Stimulated activated CD8-positive, alpha-beta memory T cell treated with anti-CD3 and anti-CD28 coated beads, Interleukin-7, amount 100 ng/mL, for 24 hours (primary cell): Measurements from ENCODE around the gene EVI2A.

Experiments
- DNase-seq: peaks from one replicate; pipeline ENCODE4 v3.0.0-alpha.2; 2020; ENCODE audit warnings: low read depth

EVI2A gene

DNA sequence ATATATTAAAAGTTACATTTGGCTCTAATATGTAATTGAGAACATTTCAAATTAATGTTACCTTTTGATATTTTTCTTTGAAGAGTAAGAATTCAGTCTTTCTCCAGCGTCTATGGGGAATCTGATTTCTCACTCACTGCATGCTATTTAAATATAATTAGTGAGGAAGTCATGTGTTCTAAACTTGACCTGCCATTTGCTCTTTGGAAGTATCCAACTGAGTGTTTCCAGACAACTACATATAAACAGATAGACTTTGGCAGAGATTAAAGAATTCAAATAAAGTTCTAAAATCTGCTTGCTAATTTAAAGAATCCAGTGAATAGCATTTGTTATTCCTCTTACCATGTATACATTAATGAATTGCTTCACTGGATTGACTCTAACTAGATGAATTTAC, 47.9 kb downstream of the EVI2A start:
- DNase-seq = no peak

GRCh38 chr17:31272803-31273202, 48.6 kb downstream of the EVI2A start:
- no peak for DNase-seq

DNA sequence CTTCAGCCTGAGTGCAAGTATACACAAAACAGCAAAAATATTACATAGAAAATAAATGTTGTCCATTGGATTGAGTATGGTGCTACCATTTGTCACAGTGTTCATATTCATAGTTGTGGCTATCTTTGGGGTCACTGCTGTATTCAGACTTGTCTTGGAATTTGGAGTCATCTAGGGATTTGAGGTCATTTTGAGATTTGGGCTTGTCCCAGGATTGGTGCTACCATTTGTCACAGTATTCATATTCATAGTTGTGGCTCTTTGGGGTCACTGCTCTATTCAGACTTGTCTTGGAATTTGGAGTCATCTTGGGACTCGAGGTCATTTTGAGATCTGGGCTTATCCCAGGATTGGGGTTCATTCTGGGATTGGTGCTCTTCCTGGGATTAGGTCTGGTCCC, 49.2 kb downstream of the EVI2A start:
- DNase-seq = no peak

DNA sequence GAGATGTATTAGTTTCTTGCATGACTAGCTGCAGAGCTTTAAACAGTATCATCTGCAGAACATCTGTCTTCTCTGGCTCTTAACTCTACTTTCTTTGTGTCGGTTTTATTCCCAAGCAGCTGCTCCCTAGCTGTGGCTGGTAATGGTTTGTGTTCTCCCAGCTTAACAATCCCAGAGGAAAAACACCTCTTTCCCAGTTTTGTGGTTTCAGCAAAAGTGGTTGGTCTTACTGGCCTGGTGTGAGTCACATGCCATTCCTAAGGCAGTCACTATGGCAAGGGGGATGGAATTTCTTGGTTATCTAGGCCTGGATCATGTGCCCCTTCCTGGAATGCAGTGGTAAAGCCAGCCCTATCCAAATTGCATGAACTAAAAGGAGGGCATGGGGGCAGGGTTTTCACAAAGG, 51.8 kb downstream of the EVI2A start:
- no peak for DNase-seq

DNA sequence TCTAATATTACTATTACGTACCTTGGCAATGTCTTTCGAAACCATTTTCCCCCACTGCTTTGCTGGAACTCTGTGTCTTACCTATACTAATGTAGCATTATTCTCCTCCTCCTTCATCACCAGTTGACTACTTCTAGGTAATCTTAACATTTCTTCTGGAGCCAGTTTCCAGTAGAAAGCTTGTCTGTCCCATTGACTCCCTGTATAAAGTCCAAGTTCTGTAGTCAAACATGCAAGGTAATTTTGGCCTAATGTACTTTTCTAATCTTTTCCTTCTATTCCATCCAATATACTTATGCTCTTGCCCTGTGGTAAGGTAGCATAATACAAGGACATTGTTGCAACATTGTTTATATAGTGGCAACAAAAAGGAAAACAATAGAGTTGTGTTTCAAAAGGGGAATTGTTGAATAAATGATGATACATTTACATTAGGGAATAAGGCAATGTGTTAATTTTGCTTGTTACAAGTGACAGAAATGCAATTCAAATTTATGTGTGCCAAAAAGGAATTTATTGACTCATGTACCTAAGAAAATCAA, 52.3 kb downstream of the EVI2A start:
- no peak for DNase-seq
